Erythroblast (primary cell): Measurements from ENCODE around the gene ABLIM2.

ENCODE experiments used
- GATA1 ChIP-seq: IDR thresholded peaks from 2 replicates; pipeline ENCODE4 v1.6.1; 2011; ENCODE audit warnings: low read depth, mild to moderate bottlenecking, control low read depth, low read length, moderate library complexity
- POLR2A ChIP-seq: IDR thresholded peaks from 2 replicates; pipeline ENCODE4 v1.6.1; 2011; ENCODE audit warnings: mild to moderate bottlenecking, low read length

- TF ChIP-seq POLR2A (no peak), GATA1 (no peak)
Observed at GRCh38 chr4:8194306-8195242, 36.0 kb upstream of the ABLIM2 start.
